SHP77 (cell line): Measurements from ENCODE around the gene MPZ.
"Not testable (repeated sequence)": the region's sequence is repeated elsewhere in the genome, so short reads cannot be mapped to it uniquely, and the experiment has no call there.

Experiments used
- DNase-seq, 2 experiments: peaks; one replicate each; lab custom pipeline; 2025; lab: John Stamatoyannopoulos, UW

Gene MPZ

DNA sequence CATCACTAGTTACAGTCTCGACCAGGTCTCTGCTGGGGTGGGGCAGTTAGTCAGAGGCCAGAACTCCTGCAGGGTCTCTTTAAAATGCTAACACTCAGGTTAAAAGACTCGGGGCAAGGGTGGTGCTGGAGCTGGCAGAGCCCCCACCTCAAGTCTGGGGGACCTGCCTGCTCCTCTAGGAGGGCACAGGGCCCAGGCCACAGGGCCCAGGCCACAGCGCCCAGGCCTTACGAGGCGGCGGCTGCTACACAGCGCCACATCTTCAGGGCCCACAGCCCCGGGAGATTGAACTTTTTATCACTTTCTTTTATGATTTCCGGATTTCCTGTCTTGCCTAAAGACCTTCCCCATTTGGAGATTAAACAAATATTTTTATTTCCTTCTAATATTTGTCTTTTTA, 10.4 kb downstream of the MPZ start:
- DNase-seq = no peak

GRCh38 chr1:161298116-161298515, 11.7 kb downstream of the MPZ start:
- DNase-seq = no peak

- no peak for DNase-seq
Measured at GRCh38 chr1:161297415-161297814, 12.4 kb downstream of the MPZ start.

- no peak for DNase-seq
Measured at GRCh38 chr1:161290779-161291178, 19.0 kb downstream of the MPZ start.

GRCh38 chr1:161287482-161288054, 22.2 kb downstream of the MPZ start:
- DNase-seq = no peak

- no peak for DNase-seq
Measured at GRCh38 chr1:161285521-161285920, 24.2 kb downstream of the MPZ start.

DNA sequence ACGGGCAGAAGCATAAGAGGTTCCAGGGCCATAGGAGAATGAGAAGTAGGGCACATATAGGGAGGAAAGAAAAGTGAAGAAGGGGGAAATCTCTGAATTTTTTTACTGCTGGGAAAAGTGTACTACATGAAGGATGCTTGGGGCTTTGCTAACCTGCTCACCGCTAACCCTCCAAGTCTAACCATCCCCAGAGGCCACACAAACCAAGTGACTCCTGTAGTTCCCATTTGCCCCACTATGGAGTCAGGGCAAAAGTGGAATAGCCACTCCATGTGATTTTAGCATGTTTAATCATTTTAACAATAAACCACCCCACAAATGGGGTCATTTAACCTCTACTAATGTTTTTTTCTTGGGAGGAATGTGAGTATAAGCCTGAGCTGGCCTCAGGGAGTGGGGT, 24.7 kb downstream of the MPZ start:
- no peak for DNase-seq

GRCh38 chr1:161282991-161283390, 26.8 kb downstream of the MPZ start:
- no peak for DNase-seq

GRCh38 chr1:161274874-161275273, 34.9 kb downstream of the MPZ start:
- no peak for DNase-seq

GRCh38 chr1:161273402-161273801, 36.4 kb downstream of the MPZ start:
- no peak for DNase-seq

GRCh38 chr1:161267321-161267720, 42.4 kb downstream of the MPZ start:
- DNase-seq = no peak

DNA sequence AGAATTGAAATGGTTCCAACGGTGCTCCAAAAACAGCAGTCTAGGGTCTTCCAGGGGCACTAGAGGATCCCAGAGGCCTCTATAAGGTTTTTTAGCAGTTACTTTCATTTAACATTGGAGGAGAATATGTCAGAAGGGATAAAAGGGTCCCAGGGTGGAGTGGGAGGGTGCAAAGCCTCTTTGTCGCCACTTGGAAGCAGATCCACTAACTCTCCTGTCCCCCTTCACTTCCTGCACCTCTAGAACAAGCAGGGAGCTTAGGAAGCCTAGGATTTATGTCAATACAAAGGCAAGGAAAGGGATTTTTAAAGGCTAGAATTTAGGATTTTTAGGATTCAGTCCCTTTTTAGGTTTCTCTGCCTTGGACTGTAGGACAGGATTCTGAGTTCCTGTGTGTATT, 42.9 kb downstream of the MPZ start:
- DNase-seq = no peak

DNA sequence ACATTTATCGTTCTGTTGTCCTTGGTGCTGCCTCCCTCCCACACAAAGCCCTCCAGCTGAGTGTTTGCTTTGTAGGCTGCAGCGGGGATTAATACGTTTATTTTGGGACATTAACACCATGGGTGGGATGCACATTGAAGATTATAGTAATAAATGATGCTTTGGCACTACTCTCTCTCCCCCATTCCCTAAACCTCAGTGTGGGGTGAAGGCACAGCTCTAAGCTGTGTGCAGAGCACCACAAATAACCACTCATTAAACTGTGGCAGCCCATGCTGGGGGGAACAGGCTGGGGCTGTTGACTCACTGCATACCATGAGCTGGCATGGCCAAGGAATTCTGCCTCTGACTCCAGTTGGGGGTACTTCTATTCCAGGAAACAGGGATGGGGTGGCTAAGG, 43.6 kb downstream of the MPZ start:
- DNase-seq = no peak

DNA sequence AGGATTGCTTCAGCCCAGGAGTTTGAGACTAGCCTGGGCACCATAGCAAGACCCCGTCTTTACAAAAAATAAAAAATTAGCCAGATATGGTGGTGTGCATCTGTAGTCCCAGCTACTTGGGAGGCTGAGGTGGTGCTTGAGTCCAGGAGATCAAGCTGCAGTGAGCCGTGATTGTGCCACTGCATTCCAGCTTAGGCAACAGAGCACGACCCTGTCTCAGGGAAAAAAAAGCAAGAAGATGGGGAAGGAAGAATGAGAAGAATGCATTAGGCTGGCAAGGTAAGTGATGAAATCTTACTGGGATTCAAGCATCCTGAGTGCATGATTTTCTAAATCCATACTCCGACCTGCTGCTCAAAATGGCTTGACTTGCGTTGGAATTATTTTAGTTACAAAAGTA, 44.5 kb downstream of the MPZ start:
- no peak for DNase-seq

GRCh38 chr1:161261261-161262235, 48.2 kb downstream of the MPZ start:
- no peak for DNase-seq

- DNase-seq = no peak
Measured at GRCh38 chr1:161260376-161261260, 49.1 kb downstream of the MPZ start.

- no peak for DNase-seq
Measured at GRCh38 chr1:161259765-161260164, 50.0 kb downstream of the MPZ start.

DNA sequence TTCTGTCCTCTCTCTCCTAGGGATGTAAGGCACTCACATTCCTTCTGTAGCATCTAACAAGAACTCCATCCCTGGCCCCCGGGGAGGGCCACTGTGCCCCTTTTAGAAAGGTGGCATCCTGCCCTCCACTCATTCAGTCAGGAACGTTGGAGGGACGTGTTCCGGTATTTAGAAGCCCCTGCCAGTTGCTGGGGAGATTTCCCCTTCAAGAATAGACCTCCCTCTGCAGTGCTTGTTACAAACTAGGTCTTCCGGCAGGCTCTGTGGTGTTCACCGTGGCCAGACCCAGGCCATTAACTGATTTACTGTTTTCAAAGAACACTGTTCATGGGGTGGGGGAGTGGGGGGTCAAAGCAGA, 50.4 kb downstream of the MPZ start:
- no peak for DNase-seq

- no peak for DNase-seq
Measured at GRCh38 chr1:161258439-161259344, 51.1 kb downstream of the MPZ start, which contains the start of gene PCP4L1. TSS of gene PCP4L1 (plus strand) at chr1:161258745. CDS start at chr1:161258975, 230 bp downstream.

DNA sequence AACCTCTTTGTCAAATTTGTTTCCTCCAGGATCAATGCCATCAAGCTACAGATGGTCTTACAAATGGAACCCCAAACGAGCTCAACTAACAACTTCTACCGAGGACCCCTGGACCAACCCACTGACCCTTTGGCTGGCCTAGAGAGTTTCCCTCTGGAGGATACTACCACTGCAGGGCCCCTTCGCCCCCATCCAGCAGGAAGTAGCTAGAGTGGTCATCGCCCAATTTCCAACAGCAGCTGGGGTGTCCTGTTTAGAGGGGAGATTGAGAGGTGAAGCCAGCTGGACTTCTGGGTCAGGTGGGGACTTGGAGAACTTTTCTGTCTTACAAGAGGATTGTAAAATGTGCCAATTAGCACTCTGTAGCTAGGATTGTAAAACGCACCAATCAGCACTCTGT, 52.7 kb downstream of the MPZ start:
- not testable (repeated sequence) for DNase-seq

DNA sequence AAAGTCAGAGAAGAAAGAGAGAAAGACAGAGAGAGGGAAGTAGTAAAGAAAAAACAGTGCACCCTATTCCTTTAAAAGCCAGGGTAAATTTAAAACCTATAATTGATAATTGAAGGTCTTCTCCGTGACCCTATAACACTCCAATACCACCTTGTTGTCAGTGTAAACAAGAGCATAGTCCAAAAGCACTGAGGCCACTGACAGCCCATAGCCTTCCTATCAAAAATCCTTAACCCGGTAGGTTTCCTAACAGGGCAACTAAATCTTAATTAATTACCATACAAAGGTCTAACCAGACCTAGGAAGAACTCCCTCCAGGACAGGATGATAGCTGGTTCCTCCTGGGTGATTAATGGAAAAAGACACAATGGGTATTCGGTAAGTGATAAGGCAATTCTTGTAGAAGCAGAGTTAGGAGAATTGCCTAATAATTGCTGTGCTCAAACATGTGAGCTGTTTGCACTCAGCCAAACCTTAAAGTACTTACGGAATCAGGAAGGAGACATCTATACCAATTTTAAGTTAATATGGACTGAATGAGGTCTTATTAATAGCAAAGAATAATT, 53.7 kb downstream of the MPZ start:
- not testable (repeated sequence) for DNase-seq
